Bronchial epithelial cell (primary cell): ENCODE measurements around the gene PIAS4. TPM values are rescaled to one million over a fixed set of nuclear protein-coding genes. Genes with fewer than 3 reads are reported as not detected.

Source experiments
- DNase-seq: peaks from one replicate; pipeline ENCODE4 v3.0.0-alpha.2; 2010; ENCODE audit warnings: low read depth
- FAIRE-seq: peaks from 2 replicates; lab custom pipeline; 2011; peaks lifted over from hg19 to GRCh38; lab: Jason Lieb, UNC
- H3K27me3 ChIP-seq: 2 replicates; pipeline ENCODE4 v1.5.1; 2011; ENCODE audit warnings: low read length; ENCODE audit not compliant: control insufficient read depth, insufficient read depth
- H3K36me3 ChIP-seq: 2 replicates; pipeline ENCODE4 v1.5.1; 2011; ENCODE audit warnings: low read length; ENCODE audit not compliant: control insufficient read depth, insufficient read depth
- H3K4me3 ChIP-seq: 2 replicates; pipeline ENCODE4 v1.5.1; 2011; ENCODE audit warnings: mild to moderate bottlenecking, low read depth, low read length, control low read depth
- CTCF ChIP-seq: IDR thresholded peaks from 2 replicates; pipeline ENCODE4 v1.5.1; 2011; ENCODE audit warnings: mild to moderate bottlenecking, moderate library complexity, low read length, control low read depth, inconsistent platforms; ENCODE audit not compliant: insufficient read depth, severe bottlenecking
- total RNA-seq: library from RNA; depleted of rRNA; stranded (reverse); fragments of >200 nt; gene quantifications from 2 replicates; pipeline ENCODE4 v1.2.1, GENCODE V29; 2014

The PIAS4 gene
- total RNA-seq, 1 donor from 2014 or later = 10.0 TPM

GRCh38 chr19:4053423-4054324 is 46.1 kb downstream of the PIAS4 start:
- Histone ChIP-seq H3K4me3 (no peak overlapping the region), H3K36me3 (peaks cover 36% of the 10 kb centered on the region), H3K27me3 (no peaks in the 10 kb centered on the region)
- TF ChIP-seq CTCF = no peak
- DNase-seq = no peak
- FAIRE-seq = peak; percentile 99

- FAIRE-seq (no peak), DNase-seq (no peak)
- Histone ChIP-seq H3K4me3 (no peak overlapping the region), H3K27me3 (no peaks in the 10 kb centered on the region), H3K36me3 (peaks cover 31% of the 10 kb centered on the region)
- TF ChIP-seq CTCF = no peak
These were observed 47.1 kb downstream of the PIAS4 start for GRCh38 chr19:4054441-4055208.

DNA sequence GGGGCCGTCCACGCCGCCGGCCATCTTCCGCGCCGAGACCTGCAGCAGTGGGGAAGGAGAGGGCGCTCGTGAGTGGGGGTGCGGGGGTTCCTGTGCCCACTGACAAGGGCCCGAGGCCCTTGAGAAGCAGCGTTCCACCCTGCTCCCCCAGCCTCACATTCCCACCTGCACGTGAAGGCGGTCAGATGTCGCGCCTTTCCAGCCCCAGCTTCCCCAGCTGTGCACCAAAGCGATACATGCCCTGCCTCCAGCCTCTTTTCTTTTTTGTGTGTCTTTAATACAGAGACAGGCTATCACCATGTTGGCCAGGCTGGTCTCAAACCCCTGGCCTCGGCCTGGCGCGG is 47.6 kb downstream of the PIAS4 start:
- DNase-seq (no peak), FAIRE-seq (no peak)
- Histone ChIP-seq H3K4me3 (no peak overlapping the region), H3K36me3 (peaks cover 31% of the 10 kb centered on the region), H3K27me3 (no peaks in the 10 kb centered on the region)
- no peak for TF ChIP-seq CTCF

- peak overlapping the region; percentile 16 for H3K4me3 ChIP-seq
- DNase-seq = peak; percentile 77
- no peaks in the 10 kb centered on the region for H3K27me3 ChIP-seq
- FAIRE-seq = no peak
- peaks cover 26% of the 10 kb centered on the region for H3K36me3 ChIP-seq
- peak; percentile 59 for TF ChIP-seq CTCF
These were observed 50.6 kb downstream of the PIAS4 start for GRCh38 chr19:4057931-4058692.

DNA sequence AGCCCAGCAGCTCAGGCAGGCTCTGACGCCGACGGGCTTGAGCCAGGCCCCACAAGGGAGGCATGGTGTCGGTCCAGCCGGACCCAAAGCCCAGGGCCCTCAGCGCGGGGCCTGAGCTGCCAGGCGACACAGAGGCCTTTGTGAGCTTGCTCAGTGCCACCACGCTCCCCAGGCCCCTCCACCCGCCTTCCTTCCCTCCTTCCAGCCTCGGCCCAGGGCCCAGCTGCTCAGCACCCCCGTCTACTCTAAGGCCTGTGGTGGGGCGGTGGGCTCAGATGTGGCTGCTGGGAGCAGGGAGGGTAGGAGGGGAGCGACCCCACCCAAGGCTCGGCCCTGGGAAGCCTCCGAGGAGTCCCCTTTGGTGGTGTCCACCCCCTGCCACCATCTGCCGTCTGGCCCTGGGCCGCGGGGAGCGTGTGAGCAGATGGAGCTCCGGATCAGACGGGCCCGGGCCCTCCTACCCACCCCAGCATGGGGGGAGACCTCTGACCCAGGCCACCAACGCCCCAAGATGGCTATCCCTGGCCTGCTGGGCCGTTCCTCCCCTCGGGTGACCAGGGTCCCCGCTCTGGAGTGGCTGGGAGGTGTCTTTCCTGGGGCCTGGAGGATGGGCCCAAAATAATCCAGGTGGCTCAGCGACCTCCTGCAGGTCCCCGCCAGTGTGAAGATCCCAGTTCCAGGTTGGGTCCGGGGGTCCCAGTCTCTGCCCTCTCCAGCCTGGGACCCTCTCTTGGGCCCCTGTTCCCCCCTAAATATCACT is 51.3 kb downstream of the PIAS4 start:
- Histone ChIP-seq H3K36me3 (peaks cover 25% of the 10 kb centered on the region), H3K27me3 (no peaks in the 10 kb centered on the region), H3K4me3 (peak overlapping the region; percentile 16)
- no peak for TF ChIP-seq CTCF
- FAIRE-seq = no peak
- no peak for DNase-seq
